Natural killer cell treated with Interleukin-12 subunit alpha and Interleukin-12 subunit beta and Interleukin-15 and Interleukin-18, amount 100 ng/mL, for 72 hours (primary cell): Measurements from ENCODE around the gene THAP5. TPM values are rescaled to one million over a fixed set of nuclear protein-coding genes. Genes with fewer than 3 reads are reported as not detected.
A peak's percentile ranks its signal among the peaks of the same experiment; 100 is the strongest.

Experiments used
- ATAC-seq, 2 donors: fragments of 150-1000 bp; cut with Tn5 transposase in 1 of 2; sonication (Bioruptor Pico), chemical (Tn5 transposase) in 1 of 2; 2 replicates each; pipeline ENCODE4 v1.10.0; 2021
- DNase-seq: peaks from one replicate; pipeline ENCODE4 v3.0.0; 2022; ENCODE audit warnings: low spot score
- H3K27ac Mint-ChIP-seq, 2 donors: 1 replicate in 1 of 2; 2 replicates in 1 of 2; pipeline ENCODE4 v1.8.0; 2022; ENCODE audit warnings: mixed read lengths in 2 of 2, mild to moderate bottlenecking in 1 of 2, moderate library complexity in 1 of 2
- H3K27me3 Mint-ChIP-seq, 2 donors: 1 replicate in 1 of 2; 2 replicates in 1 of 2; pipeline ENCODE4 v1.8.0; 2022; ENCODE audit warnings: mixed read lengths in 2 of 2
- H3K36me3 Mint-ChIP-seq: one replicate; pipeline ENCODE4 v1.8.0; 2022; ENCODE audit warnings: mixed read lengths
- H3K4me1 Mint-ChIP-seq, 2 donors: 1 replicate in 1 of 2; 2 replicates in 1 of 2; pipeline ENCODE4 v1.8.0; 2022; ENCODE audit warnings: low read depth in 2 of 2, mixed read lengths in 2 of 2, mild to moderate bottlenecking in 1 of 2
- H3K4me3 Mint-ChIP-seq: one replicate; pipeline ENCODE4 v1.8.0; 2022; ENCODE audit warnings: mixed read lengths
- H3K9me3 Mint-ChIP-seq: 2 replicates; pipeline ENCODE4 v1.8.0; 2022; ENCODE audit warnings: mixed read lengths
- total RNA-seq, 2 donors: library from RNA; stranded (reverse); gene quantifications; one replicate each; pipeline ENCODE4 v1.2.3, GENCODE V29; 2022

THAP5 gene, protein sequence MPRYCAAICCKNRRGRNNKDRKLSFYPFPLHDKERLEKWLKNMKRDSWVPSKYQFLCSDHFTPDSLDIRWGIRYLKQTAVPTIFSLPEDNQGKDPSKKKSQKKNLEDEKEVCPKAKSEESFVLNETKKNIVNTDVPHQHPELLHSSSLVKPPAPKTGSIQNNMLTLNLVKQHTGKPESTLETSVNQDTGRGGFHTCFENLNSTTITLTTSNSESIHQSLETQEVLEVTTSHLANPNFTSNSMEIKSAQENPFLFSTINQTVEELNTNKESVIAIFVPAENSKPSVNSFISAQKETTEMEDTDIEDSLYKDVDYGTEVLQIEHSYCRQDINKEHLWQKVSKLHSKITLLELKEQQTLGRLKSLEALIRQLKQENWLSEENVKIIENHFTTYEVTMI
- total RNA-seq: 10 to 100 TPM; 22.8 to 23.5 TPM

DNA sequence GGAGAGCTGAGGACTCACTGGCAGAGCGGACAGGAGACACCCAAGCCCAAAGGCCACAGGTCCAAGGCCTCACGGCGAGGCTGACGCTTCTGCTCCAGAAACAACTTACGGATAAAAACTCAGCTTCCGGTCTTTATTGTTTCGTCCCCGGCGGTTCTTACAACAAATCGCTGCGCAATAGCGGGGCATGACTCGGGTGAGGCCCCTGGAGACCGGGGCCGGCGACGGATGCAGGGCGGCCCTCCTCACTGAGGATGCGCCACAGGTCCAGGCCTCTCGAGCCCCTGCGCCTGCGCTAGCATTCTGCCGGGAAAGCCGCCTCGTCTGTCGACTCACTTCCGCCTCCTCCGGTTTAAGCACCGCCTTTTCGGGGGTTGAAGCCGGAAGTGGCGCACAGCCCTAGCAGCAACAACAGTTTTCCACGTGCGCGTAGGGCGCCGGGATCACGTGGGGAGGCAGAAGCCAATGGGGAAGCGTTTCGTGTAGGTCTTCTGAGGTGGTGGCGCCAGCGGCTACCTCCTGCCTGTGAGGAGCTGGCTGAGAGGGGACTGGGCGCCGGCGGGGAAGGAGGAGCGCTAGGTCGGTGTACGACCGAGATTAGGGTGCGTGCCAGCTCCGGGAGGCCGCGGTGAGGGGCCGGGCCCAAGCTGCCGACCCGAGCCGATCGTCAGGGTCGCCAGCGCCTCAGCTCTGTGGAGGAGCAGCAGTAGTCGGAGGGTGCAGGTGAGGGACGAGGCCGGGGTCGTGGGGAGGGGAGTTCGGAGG lies at the start of gene THAP5, which contains the start of gene DNAJB9:
THAP5 (minus strand) TSS at position 326 of the 765 bp plus-strand sequence; CDS start at position 189, 137 bp downstream.
DNAJB9 (plus strand) TSS at position 494 of the 765 bp plus-strand sequence. CDS start 1,853 bp downstream, outside the sequence.
- DNase-seq: peak; percentile 100
- peaks cover 30 to 40% of the 10 kb centered on the region in 2 donors for H3K4me1 Mint-ChIP-seq
- H3K36me3 Mint-ChIP-seq: peaks cover 18% of the 10 kb centered on the region
- ATAC-seq: peak; percentile 95 to 96
- H3K4me3 Mint-ChIP-seq: peak within 1 kb of the TSS; percentile 98
- no peaks in the 10 kb centered on the region for H3K27me3 Mint-ChIP-seq
- H3K27ac Mint-ChIP-seq: peak within 1 kb of the TSS; percentile 99 to 100
- no peaks in the 10 kb centered on the region for H3K9me3 Mint-ChIP-seq

DNA sequence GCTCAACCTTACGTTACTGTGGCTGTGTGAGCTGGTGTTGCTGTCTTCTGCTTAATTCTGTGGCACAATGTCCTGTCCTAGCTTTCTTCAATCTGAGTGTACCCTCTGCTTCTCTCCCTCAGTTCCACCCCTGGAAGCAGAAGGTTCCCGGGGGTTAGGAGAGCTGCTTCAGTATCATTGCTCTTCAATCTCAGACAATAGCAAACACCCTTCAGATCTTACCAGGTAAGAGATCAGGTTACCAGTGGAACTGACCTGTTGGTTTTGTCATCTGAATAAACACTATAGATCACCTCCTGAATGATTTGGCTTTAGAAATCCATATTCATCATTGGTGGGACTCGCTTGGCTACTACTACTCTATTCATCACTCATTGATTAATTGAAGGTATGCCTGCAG lies 48.5 kb upstream of the THAP5 start:
- H3K4me1 Mint-ChIP-seq: no peaks in the 10 kb centered on the region
- peaks cover 8 to 19% of the 10 kb centered on the region in 2 donors for H3K27me3 Mint-ChIP-seq
- no peaks in the 10 kb centered on the region for H3K9me3 Mint-ChIP-seq
- H3K36me3 Mint-ChIP-seq: no peaks in the 10 kb centered on the region
- no peak for ATAC-seq
- no peak overlapping the region for H3K27ac Mint-ChIP-seq
- no peak for DNase-seq
- H3K4me3 Mint-ChIP-seq: no peak overlapping the region

DNA sequence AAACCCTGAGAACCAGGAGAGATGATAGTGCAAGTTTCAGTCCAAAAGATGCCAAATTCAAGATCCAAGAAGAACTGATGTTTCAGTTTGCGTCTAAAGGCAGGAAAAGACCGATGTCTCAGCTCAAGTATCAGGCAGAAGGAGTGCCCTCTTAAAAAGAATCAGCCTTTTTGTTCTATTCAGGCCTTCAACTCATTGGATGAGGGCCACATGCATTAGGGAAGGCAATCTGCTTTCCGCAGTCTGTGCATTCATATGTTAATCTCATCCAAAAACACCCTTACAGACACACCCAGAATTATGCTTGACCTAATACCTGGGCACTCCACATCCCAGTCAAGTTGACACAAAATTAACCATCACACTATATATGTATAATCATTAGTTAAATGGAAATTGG lies 45.4 kb upstream of the THAP5 start:
- ATAC-seq: no peak
- Mint-ChIP-seq H3K27ac (no peak overlapping the region), H3K4me1 (no peaks in the 10 kb centered on the region), H3K9me3 (no peaks in the 10 kb centered on the region), H3K27me3 (peaks cover 0 to 9% of the 10 kb centered on the region in 2 donors), H3K36me3 (no peaks in the 10 kb centered on the region), H3K4me3 (no peak overlapping the region)
- no peak for DNase-seq

DNA sequence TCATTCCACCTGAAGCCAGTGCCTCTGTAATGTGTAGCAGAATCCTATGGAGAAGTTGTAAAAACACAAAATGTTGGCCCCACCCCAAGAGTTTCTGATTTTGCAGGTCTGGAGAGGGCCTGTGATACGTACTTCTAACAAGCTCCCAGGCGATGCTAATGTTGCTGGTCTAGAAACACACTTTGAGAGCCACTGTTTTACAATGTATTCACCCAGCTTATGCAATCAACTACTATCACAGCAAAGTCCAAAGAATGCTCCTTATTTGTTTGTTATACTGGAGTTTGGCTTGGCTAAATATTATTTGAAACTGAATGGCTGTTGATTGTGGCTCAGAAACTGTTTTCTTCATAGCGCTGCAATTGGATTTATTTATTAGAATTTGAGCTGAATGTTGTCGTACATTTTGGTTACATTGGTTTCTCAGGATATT lies 44.5 kb upstream of the THAP5 start:
- Mint-ChIP-seq H3K9me3 (no peaks in the 10 kb centered on the region), H3K27ac (no peak overlapping the region), H3K4me3 (no peak overlapping the region), H3K36me3 (no peaks in the 10 kb centered on the region), H3K27me3 (peaks cover 0 to 9% of the 10 kb centered on the region in 2 donors), H3K4me1 (no peaks in the 10 kb centered on the region)
- ATAC-seq: no peak
- no peak for DNase-seq

DNA sequence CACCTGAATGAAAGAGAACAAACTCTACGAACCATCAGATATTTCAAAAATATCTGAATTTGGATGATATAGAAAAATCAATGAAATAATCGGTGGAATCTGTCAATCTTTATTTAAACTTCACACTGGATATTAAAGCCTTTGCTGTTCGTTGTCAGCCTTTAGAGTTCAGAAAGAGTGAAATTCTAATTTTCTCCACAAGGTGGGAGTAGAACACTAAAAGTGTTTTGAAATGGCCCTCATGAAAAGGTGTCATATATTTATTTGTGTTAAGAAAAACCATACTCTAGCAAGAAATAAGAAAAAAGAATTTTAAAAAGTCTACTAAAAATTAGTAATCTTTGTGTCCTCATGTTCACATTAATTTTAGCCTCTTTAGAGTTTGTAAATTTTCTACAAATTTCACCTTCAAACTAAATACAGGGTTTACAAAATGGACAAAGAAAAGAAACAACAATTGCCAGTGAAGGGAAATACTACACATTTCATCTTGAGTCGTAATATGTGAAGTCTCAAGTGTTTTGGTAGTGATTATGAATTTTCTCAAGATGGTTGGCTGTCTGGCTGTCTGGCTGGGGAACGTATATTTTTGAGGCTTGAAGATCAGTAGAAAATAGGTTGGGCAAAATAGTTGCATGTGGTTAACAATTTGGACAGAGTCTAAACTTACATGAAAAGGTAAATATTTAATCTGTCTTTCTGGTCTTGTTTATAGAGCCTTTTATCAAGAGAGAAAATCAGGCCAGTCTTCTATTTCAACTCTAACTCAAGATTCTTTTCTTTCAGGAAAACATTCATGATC lies 43.8 kb upstream of the THAP5 start:
- ATAC-seq: no peak

DNA sequence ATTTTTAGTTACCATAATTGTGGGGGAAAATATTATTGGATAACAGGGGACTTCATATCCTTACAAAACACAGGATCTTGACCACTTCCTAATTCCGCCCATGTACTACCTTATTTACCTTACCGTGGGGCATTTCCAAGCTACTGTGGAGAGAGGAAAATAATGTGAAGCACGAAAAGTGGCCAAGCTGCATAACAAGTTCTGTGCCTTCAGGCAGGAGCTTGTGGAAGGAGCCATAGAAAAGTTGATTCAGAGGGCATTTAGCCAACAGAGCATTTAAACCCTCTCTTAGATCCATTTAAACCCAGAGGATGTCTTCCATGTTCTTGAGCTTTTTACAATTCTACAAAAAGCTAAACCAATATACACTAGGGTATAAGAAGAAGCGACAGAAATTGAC lies 41.8 kb upstream of the THAP5 start:
- ATAC-seq (no peak), DNase-seq (no peak)
- H3K4me3 Mint-ChIP-seq: no peak overlapping the region
- no peaks in the 10 kb centered on the region for H3K4me1 Mint-ChIP-seq
- no peak overlapping the region for H3K27ac Mint-ChIP-seq
- H3K36me3 Mint-ChIP-seq: no peaks in the 10 kb centered on the region
- H3K27me3 Mint-ChIP-seq: peaks cover 0 to 6% of the 10 kb centered on the region in 2 donors
- H3K9me3 Mint-ChIP-seq: no peaks in the 10 kb centered on the region

More for the DNA sequence above, 43.8 kb upstream of the THAP5 start:
- Mint-ChIP-seq H3K36me3 (no peaks in the 10 kb centered on the region), H3K9me3 (no peaks in the 10 kb centered on the region), H3K27me3 (peaks cover 0 to 9% of the 10 kb centered on the region in 2 donors), H3K27ac (no peak overlapping the region), H3K4me3 (no peak overlapping the region), H3K4me1 (no peaks in the 10 kb centered on the region)
- no peak for DNase-seq

DNA sequence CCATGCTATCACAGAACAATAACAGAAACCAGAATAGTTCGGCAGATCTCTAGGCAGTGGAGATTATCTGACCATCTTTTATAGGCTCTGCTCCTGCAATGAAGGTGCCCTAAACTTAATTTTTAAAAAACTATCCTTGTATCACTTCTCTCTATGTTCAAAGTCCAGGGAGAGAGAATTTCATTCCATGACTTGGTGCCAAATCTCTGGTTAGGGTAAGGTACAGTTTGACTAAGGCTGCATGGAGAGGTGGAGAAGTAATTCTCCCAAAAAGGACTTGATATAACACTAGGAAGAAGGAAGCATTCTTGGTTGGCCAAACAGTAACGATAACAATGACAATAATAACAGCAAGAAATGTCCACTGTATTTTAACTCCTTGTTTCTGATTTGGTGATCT lies 40.1 kb upstream of the THAP5 start:
- H3K9me3 Mint-ChIP-seq: no peaks in the 10 kb centered on the region
- H3K27me3 Mint-ChIP-seq: peaks cover 0 to 6% of the 10 kb centered on the region in 2 donors

DNA sequence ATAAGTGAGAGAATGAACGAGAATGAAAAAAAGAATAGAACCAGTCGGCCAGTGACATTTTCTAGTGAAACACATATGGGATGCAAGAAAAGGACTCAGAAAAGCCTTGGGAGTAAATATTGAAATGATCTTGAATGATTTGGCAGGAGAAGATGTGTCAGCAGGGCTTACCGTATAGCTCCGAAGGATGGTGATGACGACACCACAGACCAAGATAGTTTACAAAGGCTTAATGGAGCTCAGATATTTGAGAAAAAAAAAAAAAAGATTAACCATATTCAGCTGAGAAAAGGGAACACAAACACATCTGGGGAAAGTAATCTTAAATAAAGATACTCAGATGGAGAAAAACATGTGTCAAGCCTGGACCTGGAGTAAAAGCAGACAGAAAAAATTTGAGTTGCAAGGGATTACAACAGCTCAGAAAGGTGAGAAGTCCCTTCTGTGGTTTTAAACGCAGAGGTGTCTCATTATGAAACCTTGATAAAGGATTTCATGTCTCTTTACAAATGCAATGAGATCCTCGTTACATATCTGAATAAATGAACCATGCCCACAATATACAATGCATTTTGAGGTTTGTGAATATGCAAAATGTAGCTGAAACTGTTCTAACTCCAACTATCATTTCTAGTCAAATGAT lies 36.2 kb upstream of the THAP5 start:
- Mint-ChIP-seq H3K27ac (peak overlapping the region in 1 of 2 donors; percentile 4), H3K9me3 (no peaks in the 10 kb centered on the region), H3K4me3 (no peak overlapping the region), H3K27me3 (peaks cover 0 to 2% of the 10 kb centered on the region in 2 donors), H3K4me1 (no peaks in the 10 kb centered on the region), H3K36me3 (no peaks in the 10 kb centered on the region)
- no peak for ATAC-seq
- DNase-seq: no peak

More for the DNA sequence above, 40.1 kb upstream of the THAP5 start:
- DNase-seq: no peak
- Mint-ChIP-seq H3K4me3 (no peak overlapping the region), H3K27ac (no peak overlapping the region), H3K36me3 (no peaks in the 10 kb centered on the region), H3K4me1 (no peaks in the 10 kb centered on the region)
- no peak for ATAC-seq

DNA sequence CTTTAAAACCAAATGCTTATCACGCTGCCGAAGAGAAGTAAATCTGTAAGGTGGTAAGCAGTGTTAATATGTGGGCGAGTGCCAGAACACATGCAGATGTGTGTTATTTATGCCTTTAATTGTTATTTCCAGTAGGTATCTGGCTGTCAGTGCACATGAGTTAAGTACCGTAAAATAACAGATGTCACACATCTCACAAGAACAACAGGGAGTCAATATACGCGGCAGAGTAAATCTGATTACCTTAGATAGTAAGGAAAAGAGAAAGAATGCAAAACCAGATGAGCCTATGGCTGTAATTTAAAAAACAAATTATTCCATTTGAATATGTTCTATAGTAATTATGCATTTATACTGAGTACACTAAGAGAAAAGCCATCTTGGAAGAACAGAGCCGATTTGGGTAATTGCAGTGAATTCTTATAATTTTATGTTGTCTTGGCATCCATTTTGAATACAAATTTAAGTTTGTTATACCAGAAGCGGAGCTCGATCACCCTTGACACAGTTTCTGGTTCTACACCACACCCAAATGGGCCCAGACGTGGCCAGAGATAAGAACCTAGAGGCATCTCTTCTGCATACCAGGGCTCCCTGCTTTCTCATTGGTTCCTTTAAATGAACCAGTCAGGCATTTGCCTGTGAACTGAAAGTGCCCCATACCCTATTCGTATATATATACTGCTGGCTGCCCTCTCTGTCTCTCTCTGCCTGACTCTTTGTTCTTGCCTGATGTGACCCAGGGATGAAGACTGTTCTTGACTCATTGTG lies 35.0 kb upstream of the THAP5 start:
- Mint-ChIP-seq H3K36me3 (no peaks in the 10 kb centered on the region), H3K4me1 (no peaks in the 10 kb centered on the region), H3K9me3 (no peaks in the 10 kb centered on the region), H3K27ac (peak overlapping the region in 1 of 2 donors; percentile 4), H3K27me3 (peaks cover 8 to 10% of the 10 kb centered on the region in 2 donors), H3K4me3 (no peak overlapping the region)
- ATAC-seq (no peak), DNase-seq (no peak)

DNA sequence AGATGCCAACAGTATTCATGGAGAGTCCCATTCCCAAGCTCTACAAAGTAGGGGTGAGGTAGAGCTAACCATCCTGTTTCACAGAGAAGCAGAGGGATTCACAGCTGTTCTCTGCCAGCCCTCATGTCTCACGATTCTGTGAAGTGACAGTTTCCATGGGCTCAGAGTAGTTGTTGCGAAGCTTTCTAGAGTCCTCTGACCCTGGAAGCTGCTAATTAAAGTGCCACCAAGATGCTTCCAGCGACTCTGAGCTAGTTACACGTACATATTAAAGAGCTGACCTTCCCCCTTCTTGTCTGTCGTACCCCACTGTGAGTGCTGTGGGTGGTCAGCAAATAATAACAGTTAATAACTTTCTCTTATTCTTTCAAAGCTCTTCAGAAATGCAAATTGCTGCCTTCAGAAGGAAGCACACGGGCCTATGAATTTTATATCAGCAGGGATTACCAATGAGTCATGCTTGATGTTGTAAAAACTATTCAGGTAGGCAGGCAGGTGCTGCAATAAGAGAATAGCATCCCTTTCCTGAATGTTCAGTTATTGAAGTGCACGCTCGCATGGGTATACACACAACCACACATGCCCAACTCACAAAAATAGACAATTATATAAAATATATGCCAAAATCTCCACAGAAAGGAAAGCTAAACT lies 34.3 kb upstream of the THAP5 start:
- DNase-seq (no peak), ATAC-seq (no peak)
- Mint-ChIP-seq H3K4me3 (no peak overlapping the region), H3K27me3 (peaks cover 10 to 12% of the 10 kb centered on the region in 2 donors), H3K27ac (no peak overlapping the region), H3K9me3 (no peaks in the 10 kb centered on the region), H3K36me3 (no peaks in the 10 kb centered on the region), H3K4me1 (no peaks in the 10 kb centered on the region)

DNA sequence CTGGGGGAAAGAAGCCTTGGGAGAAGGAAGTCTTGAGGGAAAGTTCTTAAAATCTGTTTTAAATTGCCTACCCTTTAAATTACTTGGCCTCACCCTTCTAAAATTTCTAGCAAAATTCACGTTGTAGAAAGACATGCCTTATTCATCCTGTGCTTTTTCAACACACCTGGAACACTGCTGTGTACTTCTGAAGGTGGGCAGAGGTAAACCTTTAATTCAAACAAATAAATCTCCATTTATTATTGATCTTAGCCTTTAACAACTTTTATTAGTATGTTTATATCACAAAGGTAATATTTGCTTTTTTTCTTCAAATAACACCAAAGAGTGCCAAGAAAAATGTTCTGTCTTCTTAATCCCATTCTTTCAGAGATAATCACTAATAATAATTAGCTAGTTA lies 30.9 kb upstream of the THAP5 start:
- no peaks in the 10 kb centered on the region for H3K4me1 Mint-ChIP-seq
- no peak overlapping the region for H3K4me3 Mint-ChIP-seq
- H3K36me3 Mint-ChIP-seq: no peaks in the 10 kb centered on the region
- DNase-seq (no peak), ATAC-seq (no peak)
- no peak overlapping the region for H3K27ac Mint-ChIP-seq
- H3K9me3 Mint-ChIP-seq: no peaks in the 10 kb centered on the region
- H3K27me3 Mint-ChIP-seq: peaks cover 20 to 25% of the 10 kb centered on the region in 2 donors

DNA sequence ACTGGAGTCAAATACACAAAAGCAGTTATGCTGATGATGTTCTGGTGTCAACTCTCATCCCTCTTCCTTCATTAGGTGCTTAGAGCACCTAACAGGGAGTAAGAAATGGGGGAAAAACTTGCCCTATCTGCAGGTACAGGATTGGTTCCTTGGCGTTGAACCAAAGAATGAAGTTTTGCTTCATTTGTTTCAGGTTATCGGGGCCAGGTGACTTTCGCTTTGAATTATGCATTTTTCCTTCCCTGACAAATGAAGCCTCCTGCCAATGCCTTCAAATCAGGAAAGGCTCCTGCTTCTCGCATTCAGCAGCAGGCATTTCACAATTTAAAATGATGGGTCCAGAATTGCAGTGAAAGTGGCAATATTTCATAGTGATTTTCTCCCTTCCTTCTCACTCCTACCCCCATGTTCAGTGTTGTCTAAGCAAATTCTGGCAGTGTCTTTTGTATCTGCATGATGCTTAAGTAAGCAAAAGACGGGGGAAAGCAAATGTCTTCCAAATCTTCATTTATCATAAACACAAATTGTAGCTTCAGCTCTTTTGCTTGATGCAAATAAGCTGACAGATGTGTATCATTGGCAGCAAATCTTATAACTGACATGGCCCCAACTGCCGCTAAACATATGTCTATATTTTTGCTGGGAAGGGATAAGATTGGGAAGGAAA lies 29.5 kb upstream of the THAP5 start:
- H3K4me1 Mint-ChIP-seq: no peaks in the 10 kb centered on the region
- DNase-seq (no peak), ATAC-seq (no peak)
- peaks cover 20 to 25% of the 10 kb centered on the region in 2 donors for H3K27me3 Mint-ChIP-seq
- no peaks in the 10 kb centered on the region for H3K36me3 Mint-ChIP-seq
- no peak overlapping the region for H3K4me3 Mint-ChIP-seq
- no peak overlapping the region for H3K27ac Mint-ChIP-seq
- no peaks in the 10 kb centered on the region for H3K9me3 Mint-ChIP-seq
